Left renal cortex interstitium (tissue), 4 donors: ENCODE data around the gene PPP2R3A. TPM values are rescaled to one million over a fixed set of nuclear protein-coding genes. Genes with fewer than 3 reads are reported as not detected.
"Not testable (repeated sequence)": the region's sequence is repeated elsewhere in the genome, so short reads cannot be mapped to it uniquely, and the experiment has no call there.

Source experiments
- DNase-seq, 4 donors: peaks; one replicate each; pipeline ENCODE4 v3.0.0-alpha.2; 2013; ENCODE audit warnings: low read depth in 4 of 4, low spot score in 2 of 4, missing footprints in 1 of 4
- polyA plus RNA-seq, 4 donors: library from polyadenylated mRNA; unstranded; fragments of 120-200 nt; gene quantifications; one replicate each; pipeline ENCODE4 v1.2.1, GENCODE V29; 2013; ENCODE audit not compliant: insufficient read length in 4 of 4

Gene PPP2R3A, protein sequence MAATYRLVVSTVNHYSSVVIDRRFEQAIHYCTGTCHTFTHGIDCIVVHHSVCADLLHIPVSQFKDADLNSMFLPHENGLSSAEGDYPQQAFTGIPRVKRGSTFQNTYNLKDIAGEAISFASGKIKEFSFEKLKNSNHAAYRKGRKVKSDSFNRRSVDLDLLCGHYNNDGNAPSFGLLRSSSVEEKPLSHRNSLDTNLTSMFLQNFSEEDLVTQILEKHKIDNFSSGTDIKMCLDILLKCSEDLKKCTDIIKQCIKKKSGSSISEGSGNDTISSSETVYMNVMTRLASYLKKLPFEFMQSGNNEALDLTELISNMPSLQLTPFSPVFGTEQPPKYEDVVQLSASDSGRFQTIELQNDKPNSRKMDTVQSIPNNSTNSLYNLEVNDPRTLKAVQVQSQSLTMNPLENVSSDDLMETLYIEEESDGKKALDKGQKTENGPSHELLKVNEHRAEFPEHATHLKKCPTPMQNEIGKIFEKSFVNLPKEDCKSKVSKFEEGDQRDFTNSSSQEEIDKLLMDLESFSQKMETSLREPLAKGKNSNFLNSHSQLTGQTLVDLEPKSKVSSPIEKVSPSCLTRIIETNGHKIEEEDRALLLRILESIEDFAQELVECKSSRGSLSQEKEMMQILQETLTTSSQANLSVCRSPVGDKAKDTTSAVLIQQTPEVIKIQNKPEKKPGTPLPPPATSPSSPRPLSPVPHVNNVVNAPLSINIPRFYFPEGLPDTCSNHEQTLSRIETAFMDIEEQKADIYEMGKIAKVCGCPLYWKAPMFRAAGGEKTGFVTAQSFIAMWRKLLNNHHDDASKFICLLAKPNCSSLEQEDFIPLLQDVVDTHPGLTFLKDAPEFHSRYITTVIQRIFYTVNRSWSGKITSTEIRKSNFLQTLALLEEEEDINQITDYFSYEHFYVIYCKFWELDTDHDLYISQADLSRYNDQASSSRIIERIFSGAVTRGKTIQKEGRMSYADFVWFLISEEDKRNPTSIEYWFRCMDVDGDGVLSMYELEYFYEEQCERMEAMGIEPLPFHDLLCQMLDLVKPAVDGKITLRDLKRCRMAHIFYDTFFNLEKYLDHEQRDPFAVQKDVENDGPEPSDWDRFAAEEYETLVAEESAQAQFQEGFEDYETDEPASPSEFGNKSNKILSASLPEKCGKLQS (N-terminal part only)
- polyA plus RNA-seq, result 10 to 100 TPM; 19.5 to 23.3 (median 20.7) TPM

DNA sequence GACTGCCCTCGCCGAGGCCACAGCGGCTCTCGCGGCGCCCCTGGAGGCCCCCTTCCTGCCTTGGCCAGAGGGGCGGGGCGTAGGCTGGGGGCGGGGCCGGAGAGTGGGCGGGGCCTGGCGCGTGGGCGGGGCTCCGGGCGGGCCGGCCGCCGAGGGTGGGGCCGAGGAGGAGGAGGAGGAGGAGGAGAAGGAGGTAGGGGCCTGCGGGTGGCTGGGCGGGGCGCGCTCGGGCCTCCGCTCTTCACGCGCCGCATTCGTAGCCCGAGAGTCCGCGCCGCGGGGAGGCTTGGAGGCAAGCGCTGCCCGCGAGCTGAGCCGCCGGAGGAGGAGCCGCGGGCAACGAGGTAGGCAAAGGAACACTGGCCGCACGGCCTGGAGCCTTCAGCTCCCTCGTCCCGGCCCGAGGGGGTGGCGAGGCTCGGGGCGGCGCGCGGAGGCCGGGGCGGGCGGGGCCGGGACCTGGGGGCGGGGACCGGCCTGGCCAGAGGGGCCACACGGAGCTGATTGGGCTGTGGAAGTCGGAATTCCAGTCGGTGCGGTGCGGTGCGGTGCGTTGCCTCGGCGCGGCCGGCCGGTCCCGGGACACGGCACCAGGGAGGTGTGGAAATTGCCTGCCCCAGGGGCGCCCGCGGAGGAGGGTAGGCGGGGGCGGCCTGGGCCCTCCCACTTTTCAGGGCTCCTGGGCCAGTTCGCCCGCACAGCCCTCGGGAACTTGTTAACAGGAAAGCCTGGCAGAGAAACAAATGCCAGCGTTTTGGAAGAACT, at the start of gene PPP2R3A:
PPP2R3A (plus strand) TSS at position 223 of the 765 bp plus-strand sequence. CDS start 35,771 bp downstream, outside the sequence.
- peak; percentile 63 to 76 (median 64) for DNase-seq

DNA sequence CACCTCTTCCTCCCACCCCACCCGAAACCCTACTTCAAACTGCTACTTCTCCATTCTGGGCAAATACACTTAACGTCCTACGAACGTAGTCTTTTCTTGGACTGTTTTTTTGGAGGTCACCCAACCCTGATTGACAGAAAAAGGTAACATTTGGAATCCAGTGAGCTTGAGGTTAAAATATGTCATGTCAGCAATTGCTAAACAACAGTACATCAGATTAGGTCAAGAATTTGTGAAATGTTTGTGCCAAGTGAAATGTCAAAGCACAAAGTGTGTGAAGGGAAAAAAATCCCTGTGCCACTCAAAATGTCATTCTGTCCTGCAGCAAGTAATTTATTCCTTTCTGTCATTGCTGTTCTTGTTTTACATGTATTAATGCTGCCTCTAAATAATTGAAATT, 49.2 kb upstream of the PPP2R3A start:
- DNase-seq, result no peak

DNA sequence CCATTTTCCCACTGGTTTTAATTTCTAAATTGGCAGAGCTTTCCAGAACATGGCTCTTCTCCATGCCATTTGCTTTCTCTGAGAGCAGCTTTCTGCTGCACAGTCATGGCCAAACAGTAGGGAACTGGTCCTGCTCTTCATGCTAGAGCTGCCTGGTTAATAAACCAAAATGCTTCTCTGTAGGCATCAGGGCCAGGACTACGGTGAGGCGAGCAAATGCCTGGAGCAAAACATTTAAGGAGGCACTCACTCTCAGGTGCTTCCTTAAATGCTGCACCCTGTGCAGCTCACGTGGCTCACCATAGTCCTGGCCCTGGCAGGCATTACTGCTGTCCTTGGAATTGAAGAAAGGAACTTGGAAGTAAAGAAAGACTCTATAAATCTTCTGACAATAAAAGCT, 48.5 kb upstream of the PPP2R3A start:
- no peak for DNase-seq

DNA sequence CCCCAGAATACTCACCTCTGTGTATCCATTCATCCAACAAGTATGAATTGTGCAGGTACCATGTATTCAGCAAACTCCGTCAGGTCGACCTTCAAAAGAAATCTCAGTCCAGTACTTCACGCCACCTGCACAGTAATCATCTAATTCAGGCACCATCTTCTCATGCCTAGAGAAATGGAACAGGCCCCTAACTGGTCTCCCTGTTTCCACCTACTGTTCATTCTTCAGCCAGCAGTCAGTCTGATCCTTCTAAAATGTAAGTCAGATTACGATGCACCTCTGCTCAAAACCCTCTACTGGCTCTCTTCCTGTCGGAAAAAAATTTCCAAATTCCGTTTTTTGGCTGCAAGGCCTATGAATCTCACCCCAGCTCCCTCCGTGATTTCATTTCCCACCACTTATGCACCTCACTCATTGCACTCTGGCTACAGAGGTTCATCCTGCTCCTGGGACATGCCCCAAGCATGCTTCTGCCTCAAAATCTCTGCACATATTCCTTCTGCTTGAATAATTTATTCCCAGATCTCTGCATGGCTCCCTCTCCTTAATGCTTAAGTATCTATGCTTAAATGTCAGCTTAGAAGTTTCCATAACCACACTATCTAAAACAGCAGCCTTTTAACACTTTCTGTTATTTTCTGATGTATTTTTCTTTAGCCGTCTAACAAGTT, 47.5 kb upstream of the PPP2R3A start:
- DNase-seq, result no peak

DNA sequence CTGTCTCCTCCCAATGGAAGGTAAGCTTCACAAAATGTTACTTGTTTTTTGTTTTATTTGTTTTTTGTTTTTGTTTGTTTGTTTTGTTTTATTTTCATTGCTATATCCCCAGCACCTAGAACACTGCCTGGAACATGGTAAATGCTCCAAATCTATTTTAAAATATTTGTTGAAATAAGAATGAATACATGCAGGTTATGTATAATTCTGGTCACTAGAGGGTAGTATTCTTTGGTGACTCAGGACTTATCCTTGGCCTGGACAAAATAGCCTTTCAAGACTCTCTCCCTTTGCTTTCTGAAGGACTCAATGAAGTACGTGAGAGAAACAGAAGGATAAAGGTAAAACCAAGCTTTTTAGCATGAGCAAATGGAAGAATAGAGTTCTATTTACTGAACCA, 46.9 kb upstream of the PPP2R3A start:
- DNase-seq, result no peak

DNA sequence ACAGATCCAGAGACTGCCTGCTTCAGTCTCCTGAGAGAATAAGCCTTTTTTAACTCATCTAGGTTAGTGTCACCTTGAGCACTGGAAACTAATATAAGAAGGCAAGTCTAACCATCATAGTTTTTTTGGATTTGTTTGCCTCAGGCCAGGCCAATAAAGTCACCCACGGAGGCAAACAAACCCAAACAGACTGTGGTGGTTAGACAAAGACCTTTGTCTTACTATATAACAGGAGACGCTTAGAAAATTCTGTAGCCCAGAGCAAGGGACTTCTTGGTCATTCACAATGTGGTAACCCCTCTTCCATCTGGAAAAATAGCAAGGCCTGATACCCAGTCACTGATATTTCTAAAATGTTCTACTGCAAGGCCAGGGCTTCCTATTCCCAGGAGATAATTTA, 45.3 kb upstream of the PPP2R3A start:
- DNase-seq, result no peak

DNA sequence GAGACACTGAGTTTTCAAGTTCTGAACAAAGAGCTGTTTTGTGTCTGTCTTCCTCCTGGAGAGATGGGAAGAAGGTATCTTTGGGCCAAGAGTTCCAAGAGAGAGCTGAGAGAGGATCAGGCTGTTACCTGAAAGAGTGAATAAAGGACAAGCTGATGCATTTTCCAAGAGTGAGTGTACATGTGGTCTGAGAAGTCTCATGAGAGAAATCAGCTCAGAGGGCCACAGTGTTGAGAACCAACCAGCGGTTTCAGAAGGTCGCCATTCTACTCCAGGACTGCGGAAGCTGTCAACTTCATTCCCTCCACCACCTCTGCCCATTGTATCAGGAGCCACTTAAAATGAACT, 42.7 kb upstream of the PPP2R3A start:
- no peak for DNase-seq

DNA sequence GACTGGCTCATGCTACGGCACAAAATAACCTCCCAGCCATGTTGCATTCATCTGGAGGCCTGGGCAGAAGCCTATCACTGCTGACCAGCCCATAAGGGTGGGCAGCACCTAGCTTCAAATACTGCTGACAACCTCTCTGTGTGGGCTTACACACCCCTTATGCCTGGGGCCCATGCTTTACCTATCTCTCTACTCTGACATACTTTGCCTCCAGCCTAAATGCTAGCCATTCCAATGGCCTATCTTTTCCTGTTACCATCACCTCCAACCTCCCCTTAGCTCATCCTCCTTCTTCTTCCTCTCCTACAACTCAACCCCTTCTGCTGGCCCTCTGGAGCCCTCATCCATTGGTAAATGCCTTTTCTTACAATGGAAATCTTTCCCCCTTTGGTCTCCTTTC, 41.0 kb upstream of the PPP2R3A start:
- no peak for DNase-seq

DNA sequence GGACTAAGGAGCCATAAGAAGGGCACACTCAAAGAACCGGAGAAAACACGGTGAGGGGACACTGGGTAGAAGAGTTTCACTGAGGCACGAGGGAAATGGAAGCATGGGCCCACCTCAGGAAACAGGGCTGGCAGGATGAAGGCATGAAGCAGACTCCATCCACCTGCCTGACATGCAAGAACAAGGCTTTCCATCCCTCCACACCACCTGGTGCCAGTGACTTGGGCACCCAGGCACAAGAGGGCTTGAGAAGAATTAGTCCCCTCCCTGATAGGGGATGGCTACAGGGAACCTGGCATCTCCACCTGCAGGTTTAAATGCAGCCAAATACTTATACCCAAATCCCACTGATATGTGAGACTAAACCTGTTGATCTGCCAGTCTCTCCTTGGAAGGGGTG, 38.9 kb upstream of the PPP2R3A start:
- DNase-seq, result no peak

DNA sequence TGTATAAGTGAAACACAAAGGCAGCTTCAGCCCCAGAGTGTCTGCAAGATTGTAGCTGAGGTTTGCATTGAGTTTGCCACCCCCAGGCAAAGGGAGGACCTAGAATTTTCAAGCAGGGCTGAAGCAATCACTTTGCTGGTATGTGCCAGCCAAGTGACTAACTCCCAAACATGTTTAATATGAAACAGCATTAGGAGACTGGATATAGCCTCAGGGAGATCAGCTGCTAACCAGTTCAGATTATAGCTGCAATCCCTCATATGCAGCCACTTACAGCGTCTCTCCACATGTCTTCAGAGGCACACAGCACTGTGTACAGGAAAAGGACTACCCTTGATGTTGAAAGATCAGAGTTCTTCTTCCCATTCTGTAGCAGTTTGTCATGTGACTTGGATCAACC, 38.4 kb upstream of the PPP2R3A start:
- no peak for DNase-seq

DNA sequence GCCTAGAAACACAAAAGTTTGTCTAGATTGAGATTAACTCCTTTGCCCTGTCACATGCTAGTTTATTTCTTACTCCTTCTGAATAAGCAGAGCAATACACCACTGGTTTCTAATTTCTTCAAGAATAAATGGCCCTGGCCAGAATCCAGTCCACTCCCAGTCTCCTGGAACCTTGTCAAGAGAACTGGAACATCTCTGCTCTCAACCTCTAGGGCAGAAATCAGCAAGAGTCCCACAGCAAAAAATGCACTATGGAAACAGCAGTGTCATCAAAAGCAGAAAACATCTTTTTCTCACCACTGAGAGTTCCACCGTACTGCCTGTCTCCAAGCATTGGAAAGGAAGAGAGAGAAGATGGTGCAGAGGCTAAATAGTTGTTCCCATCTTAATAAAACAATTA, 35.9 kb upstream of the PPP2R3A start:
- DNase-seq, result no peak

DNA sequence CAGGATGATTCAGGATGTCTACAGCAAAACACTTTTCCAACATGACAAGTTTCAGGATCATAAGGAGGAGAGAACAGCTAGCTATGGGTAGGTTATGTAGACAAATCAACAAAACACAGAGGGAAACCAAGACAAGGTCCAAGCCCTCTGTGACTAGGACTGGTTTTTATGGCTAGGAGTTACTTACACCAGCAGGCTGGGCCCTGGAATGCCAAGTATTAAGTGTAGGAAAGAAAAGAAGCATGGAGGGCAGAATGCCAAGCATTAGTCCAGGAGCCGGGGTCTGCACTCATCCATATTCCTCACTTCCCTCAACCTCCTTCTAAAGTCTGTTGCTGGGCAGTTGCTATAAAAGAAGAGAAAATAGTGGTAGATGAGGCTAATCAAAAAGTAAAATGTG, 35.3 kb upstream of the PPP2R3A start:
- no peak for DNase-seq

DNA sequence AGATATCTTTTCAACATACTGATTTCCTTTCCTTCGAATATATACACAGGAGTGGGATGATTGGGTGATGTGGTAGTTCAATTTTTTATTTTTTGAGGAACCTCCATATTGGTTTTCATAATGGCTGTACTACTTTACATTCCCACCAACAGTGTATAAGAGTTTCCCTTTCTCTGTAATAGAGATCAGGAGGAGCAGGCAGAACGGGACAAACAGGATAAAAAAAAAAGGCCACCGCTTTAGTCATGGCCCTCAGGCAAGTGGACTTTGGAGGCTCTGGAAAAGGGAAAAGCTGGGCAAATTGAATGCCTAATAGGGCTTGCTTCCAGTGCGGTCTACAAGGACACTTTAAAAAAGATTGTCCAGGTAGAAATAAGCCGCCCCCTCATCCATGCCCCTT, 30.4 kb upstream of the PPP2R3A start:
- not testable (repeated sequence) for DNase-seq

DNA sequence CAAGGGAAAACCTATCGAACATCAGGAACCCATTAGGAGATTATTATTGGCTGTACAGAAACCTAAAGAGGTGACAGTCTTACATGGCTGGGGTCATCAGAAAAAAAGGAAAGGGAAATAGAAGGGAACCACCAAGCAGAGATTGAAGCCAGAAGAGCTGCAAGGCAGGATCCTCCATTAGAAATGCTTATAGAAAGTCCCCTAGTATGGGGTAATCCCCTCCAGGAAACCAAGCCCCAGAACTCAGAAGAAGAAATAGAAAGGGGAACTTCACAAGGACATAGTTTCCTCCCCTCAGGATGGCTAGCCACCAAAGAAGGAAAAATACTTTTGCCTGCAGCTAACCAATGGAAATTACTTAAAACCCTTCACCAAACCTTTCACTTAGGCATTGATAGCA, 27.8 kb upstream of the PPP2R3A start:
- DNase-seq, result not testable (repeated sequence)

DNA sequence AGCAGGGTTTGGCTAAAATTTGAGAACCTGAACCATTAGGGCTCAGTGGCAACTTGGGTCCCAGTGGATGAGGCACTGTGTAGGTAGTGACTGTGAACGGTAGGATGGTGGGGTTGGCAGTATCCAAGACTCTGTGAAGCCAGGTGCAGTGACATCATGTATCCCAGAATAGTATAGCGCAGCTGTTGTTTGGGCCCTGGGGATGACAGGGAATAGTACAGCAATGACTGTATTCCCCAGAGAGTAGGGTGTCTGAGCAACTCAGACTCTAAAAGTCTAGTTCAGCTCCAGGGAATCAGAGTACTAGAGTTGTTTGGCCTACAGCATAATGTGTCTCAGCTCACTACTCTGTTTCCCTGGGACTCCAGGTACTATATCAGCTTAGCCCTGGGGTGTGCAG, 20.7 kb upstream of the PPP2R3A start:
- no peak for DNase-seq

DNA sequence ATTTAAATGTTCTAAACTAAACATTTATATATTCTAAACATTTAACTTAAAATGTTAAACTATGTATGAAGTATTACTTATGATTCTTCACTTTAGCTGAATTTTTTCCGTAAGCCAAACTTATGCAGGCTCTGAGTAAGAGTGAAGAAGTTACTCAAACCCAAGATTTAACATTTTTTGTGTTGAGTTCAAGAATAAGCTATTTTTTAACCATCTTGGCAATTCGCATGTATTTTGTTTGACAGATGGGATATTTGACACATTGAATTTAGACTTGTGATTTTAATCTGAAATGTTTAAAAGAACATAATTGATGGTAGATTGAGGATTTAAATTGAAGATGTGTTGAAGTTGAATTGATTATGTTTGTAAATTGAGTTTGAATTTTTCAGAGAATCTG, 14.6 kb upstream of the PPP2R3A start:
- DNase-seq, result no peak

DNA sequence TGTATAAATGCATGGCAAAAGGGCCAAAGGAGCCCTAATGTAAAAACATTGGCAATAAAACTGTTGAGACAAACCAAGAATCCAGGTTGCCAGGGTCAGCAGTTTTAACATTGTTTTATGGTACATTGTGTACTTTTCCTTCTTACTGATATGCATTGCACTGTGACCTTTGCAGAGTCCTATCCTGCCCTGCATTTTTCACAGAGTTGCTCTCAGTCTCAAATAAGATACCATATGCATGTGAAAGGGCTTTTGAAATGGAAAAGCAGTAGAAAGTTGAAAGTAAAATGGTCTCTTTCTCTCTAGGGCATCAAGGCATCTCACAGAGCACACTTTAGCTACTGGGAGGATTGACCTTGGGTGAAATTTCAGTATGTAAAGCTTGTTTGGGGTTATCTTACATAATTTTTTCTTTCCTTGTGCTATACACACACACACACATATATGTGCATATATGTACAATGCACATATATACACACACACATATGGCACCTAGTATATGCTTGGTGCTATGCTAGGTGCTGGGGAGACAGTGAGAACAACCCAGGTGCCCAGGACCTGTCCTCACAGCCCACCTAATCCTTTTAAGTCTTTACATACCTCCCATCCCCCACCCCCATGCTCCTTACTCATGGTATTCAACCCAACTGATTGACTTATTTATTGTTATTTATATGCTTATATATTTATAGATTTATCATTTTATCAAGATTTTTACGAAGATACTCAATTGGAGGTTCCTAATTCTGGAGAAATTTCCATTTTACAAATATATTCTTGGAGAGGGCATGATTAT, 1.2 kb upstream of the PPP2R3A start:
- DNase-seq, result no peak

DNA sequence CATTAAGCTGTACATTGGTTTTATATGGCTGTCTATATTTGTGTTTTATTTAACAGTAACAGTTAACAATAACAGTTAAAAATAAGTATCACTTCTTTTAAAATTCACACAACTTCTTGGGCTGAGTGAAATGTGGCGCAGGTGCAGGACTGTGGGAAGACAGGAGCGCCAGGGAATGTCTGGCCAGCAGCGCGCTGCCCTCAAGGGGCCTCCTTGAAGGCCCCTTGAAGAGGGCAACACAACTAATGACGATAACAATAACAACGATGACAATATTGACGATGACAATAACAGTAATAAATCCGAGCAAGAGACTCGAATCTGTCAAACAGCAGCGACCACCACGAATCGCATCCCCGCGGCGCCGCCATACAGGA, 411 bp upstream of the PPP2R3A start:
- peak in 3 of 4 donors; percentile 25 to 54 (median 26) for DNase-seq
